IPS-15b (cell line): Measurements from ENCODE around the gene TTF1.

Experiments used
- H3K27me3 ChIP-seq: one replicate; pipeline ENCODE4 v1.6.1; 2013; ENCODE audit warnings: low read length; ENCODE audit not compliant: control insufficient read depth, insufficient read depth
- H3K36me3 ChIP-seq: one replicate; pipeline ENCODE4 v1.6.1; 2013; ENCODE audit warnings: low read length; ENCODE audit not compliant: control insufficient read depth, insufficient read depth
- H3K4me1 ChIP-seq: one replicate; pipeline ENCODE4 v1.6.1; 2013; ENCODE audit warnings: mild to moderate bottlenecking, low read length; ENCODE audit not compliant: control insufficient read depth, insufficient read depth
- H3K4me3 ChIP-seq: one replicate; pipeline ENCODE4 v1.5.1; 2013; ENCODE audit warnings: low read depth, low read length
- H3K9ac ChIP-seq: one replicate; pipeline ENCODE4 v1.6.1; 2013; ENCODE audit warnings: low read depth, mild to moderate bottlenecking, low read length
- H3K9me3 ChIP-seq: one replicate; pipeline ENCODE4 v1.6.1; 2013; ENCODE audit warnings: mild to moderate bottlenecking, low read length; ENCODE audit not compliant: control insufficient read depth, insufficient read depth

The TTF1 gene

GRCh38 chr9:132327537-132327936 is 79.1 kb downstream of the TTF1 start:
- Histone ChIP-seq H3K4me3 (no peak overlapping the region), H3K4me1 (no peaks in the 10 kb centered on the region), H3K36me3 (peaks cover 24% of the 10 kb centered on the region), H3K9ac (no peak overlapping the region), H3K27me3 (no peaks in the 10 kb centered on the region), H3K9me3 (no peaks in the 10 kb centered on the region)
